ENCODE results near the gene FBLN2. TPM values are rescaled to one million over a fixed set of nuclear protein-coding genes. Genes with fewer than 3 reads are reported as not detected.

Gene FBLN2
- total and polyA plus RNA-seq, 4 donors = 4.3 to 43.4 (median 21.1) TPM

DNA sequence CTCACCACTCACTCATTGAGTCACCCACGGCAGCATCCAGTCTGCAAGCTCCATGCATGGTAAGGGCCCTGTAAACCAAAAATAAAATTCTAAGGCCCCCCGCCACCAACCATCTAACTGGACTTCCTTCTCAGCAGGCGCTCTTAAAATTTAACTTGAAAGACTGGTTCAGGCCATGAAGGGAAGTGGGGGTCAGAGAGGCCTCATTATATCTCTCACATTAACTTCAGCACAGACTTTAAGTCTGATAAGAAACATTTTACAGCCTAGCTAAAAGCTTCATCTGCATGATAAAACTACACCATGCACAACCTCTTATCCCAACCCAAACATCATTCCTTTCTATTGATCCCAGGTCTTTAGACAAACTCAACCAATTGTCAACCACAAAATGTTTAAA is 38.5 kb downstream of the FBLN2 start:
- peaks cover 0 to 5% (median 0%) of the 10 kb centered on the region in 4 donors for H3K9me3 ChIP-seq (ENCODE audit: control insufficient read depth in 4 of 4, insufficient read depth in 3 of 4, low read length in 3 of 4)
- H3K4me3 ChIP-seq = no peak overlapping the region
- peaks cover 0 to 15% (median 0%) of the 10 kb centered on the region in 5 donors for H3K4me1 ChIP-seq (ENCODE audit: control insufficient read depth in 5 of 5, insufficient read depth in 5 of 5, low read length in 5 of 5)
- H3K36me3 ChIP-seq (ENCODE audit: control insufficient read depth in 4 of 4, insufficient read depth in 4 of 4, low read length in 4 of 4) = no peaks in the 10 kb centered on the region
- H3K27ac ChIP-seq (ENCODE audit: low read depth in 1 of 2, low read length in 1 of 2) = no peak overlapping the region
- WGBS, 2 donors = 74 to 77% methylated on average over 3 of the region's 3 CpGs
- DNase-seq (no peak), ATAC-seq (ENCODE audit: insufficient read depth, low FRiP score) (no peak)
- no peak overlapping the region for H3K9ac ChIP-seq (ENCODE audit: insufficient read depth in 1 of 2, low read length in 2 of 2)
- H3K27me3 ChIP-seq (ENCODE audit: control insufficient read depth in 3 of 3, insufficient read depth in 3 of 3, low read length in 2 of 3) = no peaks in the 10 kb centered on the region
- TF ChIP-seq, protein P1, sequence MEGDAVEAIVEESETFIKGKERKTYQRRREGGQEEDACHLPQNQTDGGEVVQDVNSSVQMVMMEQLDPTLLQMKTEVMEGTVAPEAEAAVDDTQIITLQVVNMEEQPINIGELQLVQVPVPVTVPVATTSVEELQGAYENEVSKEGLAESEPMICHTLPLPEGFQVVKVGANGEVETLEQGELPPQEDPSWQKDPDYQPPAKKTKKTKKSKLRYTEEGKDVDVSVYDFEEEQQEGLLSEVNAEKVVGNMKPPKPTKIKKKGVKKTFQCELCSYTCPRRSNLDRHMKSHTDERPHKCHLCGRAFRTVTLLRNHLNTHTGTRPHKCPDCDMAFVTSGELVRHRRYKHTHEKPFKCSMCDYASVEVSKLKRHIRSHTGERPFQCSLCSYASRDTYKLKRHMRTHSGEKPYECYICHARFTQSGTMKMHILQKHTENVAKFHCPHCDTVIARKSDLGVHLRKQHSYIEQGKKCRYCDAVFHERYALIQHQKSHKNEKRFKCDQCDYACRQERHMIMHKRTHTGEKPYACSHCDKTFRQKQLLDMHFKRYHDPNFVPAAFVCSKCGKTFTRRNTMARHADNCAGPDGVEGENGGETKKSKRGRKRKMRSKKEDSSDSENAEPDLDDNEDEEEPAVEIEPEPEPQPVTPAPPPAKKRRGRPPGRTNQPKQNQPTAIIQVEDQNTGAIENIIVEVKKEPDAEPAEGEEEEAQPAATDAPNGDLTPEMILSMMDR (IDR thresholded peaks at IDR 0.05; ENCODE audit: control extremely low read depth, extremely low read depth) = no peak

DNA sequence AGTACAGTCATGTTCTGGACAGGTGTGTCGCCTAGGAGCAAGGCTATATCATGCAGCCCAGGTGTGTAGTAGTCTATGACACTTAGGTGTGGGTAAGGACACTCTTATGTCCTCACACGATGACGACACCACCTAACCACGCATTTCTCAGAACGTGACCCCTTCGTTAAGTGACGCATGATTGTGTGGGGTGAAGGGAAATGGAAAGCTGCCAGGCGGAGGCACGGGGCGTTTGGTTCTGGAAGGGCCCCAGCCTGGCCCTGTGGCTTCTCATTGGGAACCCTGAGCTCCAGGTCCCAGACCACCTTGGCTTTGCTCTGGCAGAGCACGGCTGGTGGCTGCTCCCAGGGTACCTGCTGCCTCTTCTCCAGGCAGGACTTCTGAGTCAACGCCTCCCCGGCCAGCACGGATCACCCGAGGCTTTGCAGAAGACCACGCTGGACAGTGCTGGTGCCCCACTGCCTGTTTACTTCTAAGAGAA is 39.3 kb downstream of the FBLN2 start:
- DNase-seq = peak in 1 of 3 donors; percentile 44
- ATAC-seq (ENCODE audit: insufficient read depth, low FRiP score) = no peak
- H3K9ac ChIP-seq (ENCODE audit: insufficient read depth in 1 of 2, low read length in 2 of 2) = no peak overlapping the region
- H3K9me3 ChIP-seq (ENCODE audit: control insufficient read depth in 4 of 4, insufficient read depth in 3 of 4, low read length in 3 of 4) = peaks cover 0 to 5% (median 0%) of the 10 kb centered on the region in 4 donors
- H3K4me3 ChIP-seq = no peak overlapping the region
- no peaks in the 10 kb centered on the region for H3K27me3 ChIP-seq (ENCODE audit: control insufficient read depth in 3 of 3, insufficient read depth in 3 of 3, low read length in 2 of 3)
- no peak overlapping the region for H3K27ac ChIP-seq (ENCODE audit: low read depth in 1 of 2, low read length in 1 of 2)
- WGBS, 2 donors = 67 to 75% methylated on average over 16 of the region's 16 CpGs
- no peaks in the 10 kb centered on the region for H3K36me3 ChIP-seq (ENCODE audit: control insufficient read depth in 4 of 4, insufficient read depth in 4 of 4, low read length in 4 of 4)
- TF ChIP-seq, protein P1 (IDR thresholded peaks at IDR 0.05; ENCODE audit: control extremely low read depth, extremely low read depth) = no peak
- peaks cover 0 to 8% (median 0%) of the 10 kb centered on the region in 5 donors for H3K4me1 ChIP-seq (ENCODE audit: control insufficient read depth in 5 of 5, insufficient read depth in 5 of 5, low read length in 5 of 5)

DNA sequence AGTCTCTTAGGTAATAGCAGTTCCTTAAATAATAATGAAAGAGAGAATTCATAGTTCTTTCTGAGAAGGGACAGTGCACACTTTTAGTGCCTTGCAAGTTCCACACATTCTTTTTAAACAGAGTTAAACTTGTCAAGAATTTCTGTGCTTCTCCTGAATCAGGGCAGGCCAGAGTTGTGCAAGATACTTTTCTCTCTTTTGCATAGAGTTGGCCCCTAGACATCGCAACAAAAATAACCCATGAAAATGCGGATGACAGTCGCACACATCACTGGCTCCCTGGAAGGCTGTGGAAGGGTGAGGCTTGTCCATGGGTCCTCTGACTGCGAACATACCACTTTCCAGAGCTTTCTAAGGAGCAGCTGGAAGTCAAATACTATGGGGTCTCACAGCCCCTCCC is 40.1 kb downstream of the FBLN2 start:
- Histone ChIP-seq H3K9me3 (ENCODE audit: control insufficient read depth in 4 of 4, insufficient read depth in 3 of 4, low read length in 3 of 4) (peaks cover 0 to 5% (median 0%) of the 10 kb centered on the region in 4 donors), H3K4me3 (no peak overlapping the region), H3K9ac (ENCODE audit: insufficient read depth in 1 of 2, low read length in 2 of 2) (no peak overlapping the region), H3K27me3 (ENCODE audit: control insufficient read depth in 3 of 3, insufficient read depth in 3 of 3, low read length in 2 of 3) (no peaks in the 10 kb centered on the region), H3K36me3 (ENCODE audit: control insufficient read depth in 4 of 4, insufficient read depth in 4 of 4, low read length in 4 of 4) (no peaks in the 10 kb centered on the region), H3K27ac (ENCODE audit: low read depth in 1 of 2, low read length in 1 of 2) (no peak overlapping the region), H3K4me1 (ENCODE audit: control insufficient read depth in 5 of 5, insufficient read depth in 5 of 5, low read length in 5 of 5) (peaks cover 0 to 11% (median 0%) of the 10 kb centered on the region in 5 donors)
- 70 to 91% methylated on average over 4 of the region's 4 CpGs for WGBS, 2 donors
- no peak for DNase-seq
- TF ChIP-seq, protein P1 (IDR thresholded peaks at IDR 0.05; ENCODE audit: control extremely low read depth, extremely low read depth) = no peak
- no peak for ATAC-seq (ENCODE audit: insufficient read depth, low FRiP score)

Measured in lung (tissue), 12 donors.